ENCODE data around the gene PFKL.
A peak's percentile ranks its signal among the peaks of the same experiment; 100 is the strongest.

Gene PFKL

GRCh38 chr21:44345495-44345894 lies 45.6 kb downstream of the PFKL start:
- no peaks in the 10 kb centered on the region for H3K9me3 Mint-ChIP-seq
- no peak overlapping the region for H3K27ac Mint-ChIP-seq
- no peaks in the 10 kb centered on the region for H3K36me3 Mint-ChIP-seq (ENCODE audit: low read depth)
- H3K27me3 Mint-ChIP-seq = peaks cover 7% of the 10 kb centered on the region
- no peak overlapping the region for H3K4me3 Mint-ChIP-seq
- H3K4me1 Mint-ChIP-seq (ENCODE audit: low read depth) = peaks cover 2% of the 10 kb centered on the region

- H3K9me3 Mint-ChIP-seq = no peaks in the 10 kb centered on the region
- H3K36me3 Mint-ChIP-seq (ENCODE audit: low read depth) = no peaks in the 10 kb centered on the region
- H3K4me1 Mint-ChIP-seq (ENCODE audit: low read depth) = peaks cover 13% of the 10 kb centered on the region
- H3K27me3 Mint-ChIP-seq = peaks cover 10% of the 10 kb centered on the region
- no peak overlapping the region for H3K4me3 Mint-ChIP-seq
- H3K27ac Mint-ChIP-seq = no peak overlapping the region
These were observed 48.1 kb downstream of the PFKL start for GRCh38 chr21:44347911-44348451.

GRCh38 chr21:44348861-44349260 lies 49.0 kb downstream of the PFKL start:
- H3K4me3 Mint-ChIP-seq = no peak overlapping the region
- H3K27ac Mint-ChIP-seq = no peak overlapping the region
- peaks cover 10% of the 10 kb centered on the region for H3K27me3 Mint-ChIP-seq
- no peaks in the 10 kb centered on the region for H3K36me3 Mint-ChIP-seq (ENCODE audit: low read depth)
- H3K4me1 Mint-ChIP-seq (ENCODE audit: low read depth) = peaks cover 22% of the 10 kb centered on the region
- H3K9me3 Mint-ChIP-seq = no peaks in the 10 kb centered on the region

- H3K4me3 Mint-ChIP-seq = no peak overlapping the region
- H3K27ac Mint-ChIP-seq = no peak overlapping the region
- no peaks in the 10 kb centered on the region for H3K36me3 Mint-ChIP-seq (ENCODE audit: low read depth)
- H3K4me1 Mint-ChIP-seq (ENCODE audit: low read depth) = peaks cover 28% of the 10 kb centered on the region
- no peaks in the 10 kb centered on the region for H3K9me3 Mint-ChIP-seq
- peaks cover 10% of the 10 kb centered on the region for H3K27me3 Mint-ChIP-seq
These were observed 49.6 kb downstream of the PFKL start for GRCh38 chr21:44349416-44349846.

- Mint-ChIP-seq H3K27ac (no peak overlapping the region), H3K36me3 (ENCODE audit: low read depth) (no peaks in the 10 kb centered on the region), H3K9me3 (no peaks in the 10 kb centered on the region), H3K4me1 (ENCODE audit: low read depth) (peaks cover 35% of the 10 kb centered on the region), H3K4me3 (no peak overlapping the region), H3K27me3 (peaks cover 10% of the 10 kb centered on the region)
These were observed 50.3 kb downstream of the PFKL start for GRCh38 chr21:44349847-44350772.

GRCh38 chr21:44350773-44351481 lies 51.1 kb downstream of the PFKL start:
- Mint-ChIP-seq H3K4me3 (no peak overlapping the region), H3K27ac (no peak overlapping the region), H3K9me3 (no peaks in the 10 kb centered on the region), H3K27me3 (peaks cover 10% of the 10 kb centered on the region), H3K4me1 (ENCODE audit: low read depth) (peaks cover 41% of the 10 kb centered on the region), H3K36me3 (ENCODE audit: low read depth) (no peaks in the 10 kb centered on the region)

GRCh38 chr21:44351535-44352252 lies 51.8 kb downstream of the PFKL start:
- Mint-ChIP-seq H3K27ac (no peak overlapping the region), H3K9me3 (no peaks in the 10 kb centered on the region), H3K4me1 (ENCODE audit: low read depth) (peaks cover 49% of the 10 kb centered on the region), H3K36me3 (ENCODE audit: low read depth) (no peaks in the 10 kb centered on the region), H3K4me3 (no peak overlapping the region), H3K27me3 (peaks cover 10% of the 10 kb centered on the region)

GRCh38 chr21:44352253-44352860 lies 52.5 kb downstream of the PFKL start:
- H3K4me3 Mint-ChIP-seq = no peak overlapping the region
- no peaks in the 10 kb centered on the region for H3K36me3 Mint-ChIP-seq (ENCODE audit: low read depth)
- H3K27ac Mint-ChIP-seq = no peak overlapping the region
- peaks cover 52% of the 10 kb centered on the region for H3K4me1 Mint-ChIP-seq (ENCODE audit: low read depth)
- H3K9me3 Mint-ChIP-seq = no peaks in the 10 kb centered on the region
- peaks cover 10% of the 10 kb centered on the region for H3K27me3 Mint-ChIP-seq

GRCh38 chr21:44353191-44353970 lies 53.5 kb downstream of the PFKL start, which contains the start of gene TRPM2:
TRPM2 (plus strand) TSS chr21:44353621; CDS start chr21:44353701, 80 bp downstream.
- Mint-ChIP-seq H3K27me3 (peaks cover 10% of the 10 kb centered on the region), H3K4me3 (peak within 1 kb of the TSS; percentile 60), H3K4me1 (ENCODE audit: low read depth) (peaks cover 52% of the 10 kb centered on the region), H3K27ac (peak within 1 kb of the TSS; percentile 77), H3K9me3 (no peaks in the 10 kb centered on the region), H3K36me3 (ENCODE audit: low read depth) (no peaks in the 10 kb centered on the region)

- no peaks in the 10 kb centered on the region for H3K36me3 Mint-ChIP-seq (ENCODE audit: low read depth)
- H3K4me3 Mint-ChIP-seq = peak overlapping the region; percentile 60
- peak overlapping the region; percentile 45 for H3K27ac Mint-ChIP-seq
- H3K4me1 Mint-ChIP-seq (ENCODE audit: low read depth) = peaks cover 52% of the 10 kb centered on the region
- peaks cover 7% of the 10 kb centered on the region for H3K27me3 Mint-ChIP-seq
- no peaks in the 10 kb centered on the region for H3K9me3 Mint-ChIP-seq
These were observed 54.1 kb downstream of the PFKL start for GRCh38 chr21:44354001-44354405.

- Mint-ChIP-seq H3K36me3 (ENCODE audit: low read depth) (no peaks in the 10 kb centered on the region), H3K4me3 (no peak overlapping the region), H3K27me3 (peaks cover 3% of the 10 kb centered on the region), H3K4me1 (ENCODE audit: low read depth) (peaks cover 55% of the 10 kb centered on the region), H3K27ac (peak overlapping the region; percentile 65), H3K9me3 (no peaks in the 10 kb centered on the region)
These were observed 55.2 kb downstream of the PFKL start for GRCh38 chr21:44354775-44355771.

- H3K27me3 Mint-ChIP-seq = peaks cover 3% of the 10 kb centered on the region
- H3K9me3 Mint-ChIP-seq = no peaks in the 10 kb centered on the region
- H3K36me3 Mint-ChIP-seq (ENCODE audit: low read depth) = no peaks in the 10 kb centered on the region
- peaks cover 59% of the 10 kb centered on the region for H3K4me1 Mint-ChIP-seq (ENCODE audit: low read depth)
- no peak overlapping the region for H3K27ac Mint-ChIP-seq
- no peak overlapping the region for H3K4me3 Mint-ChIP-seq
These were observed 56.3 kb downstream of the PFKL start for GRCh38 chr21:44356160-44356559.

- no peak overlapping the region for H3K27ac Mint-ChIP-seq
- no peak overlapping the region for H3K4me3 Mint-ChIP-seq
- no peaks in the 10 kb centered on the region for H3K27me3 Mint-ChIP-seq
- H3K36me3 Mint-ChIP-seq (ENCODE audit: low read depth) = no peaks in the 10 kb centered on the region
- H3K9me3 Mint-ChIP-seq = no peaks in the 10 kb centered on the region
- peaks cover 58% of the 10 kb centered on the region for H3K4me1 Mint-ChIP-seq (ENCODE audit: low read depth)
These were observed 56.8 kb downstream of the PFKL start for GRCh38 chr21:44356636-44357035.
